GM18873 (cell line): ENCODE measurements around the gene TSPAN14.
"Not testable (repeated sequence)": the region's sequence is repeated elsewhere in the genome, so short reads cannot be mapped to it uniquely, and the experiment has no call there.

ENCODE experiments used
- ATAC-seq: cut with Tn5 transposase; IDR thresholded peaks from one replicate; pipeline ENCODE4 v1.9.1; 2021; ENCODE audit warnings: mild to moderate bottlenecking, moderate library complexity, moderate number of reproducible peaks; ENCODE audit not compliant: unreplicated experiment, low FRiP score

Gene TSPAN14

GRCh38 chr10:80465839-80466590 is 11.9 kb downstream of the TSPAN14 start:
- ATAC-seq, result no peak

GRCh38 chr10:80466724-80467326 is 12.7 kb downstream of the TSPAN14 start:
- ATAC-seq, result no peak

GRCh38 chr10:80468002-80468401 is 13.9 kb downstream of the TSPAN14 start:
- ATAC-seq, result no peak

- no peak for ATAC-seq
Observed at GRCh38 chr10:80468806-80469421, 14.8 kb downstream of the TSPAN14 start.

GRCh38 chr10:80470266-80470665 is 16.2 kb downstream of the TSPAN14 start:
- no peak for ATAC-seq

GRCh38 chr10:80471001-80471400 is 16.9 kb downstream of the TSPAN14 start:
- ATAC-seq, result no peak

- ATAC-seq, result peak; percentile 59
Observed at GRCh38 chr10:80471715-80472233, 17.7 kb downstream of the TSPAN14 start.

GRCh38 chr10:80472234-80473095 is 18.4 kb downstream of the TSPAN14 start:
- peak; percentile 99 for ATAC-seq

GRCh38 chr10:80473096-80473657 is 19.1 kb downstream of the TSPAN14 start:
- ATAC-seq, result no peak

- no peak for ATAC-seq
Observed at GRCh38 chr10:80473692-80474596, 19.8 kb downstream of the TSPAN14 start.

- no peak for ATAC-seq
Observed at GRCh38 chr10:80474597-80474910, 20.4 kb downstream of the TSPAN14 start.

- ATAC-seq, result no peak
Observed at GRCh38 chr10:80474941-80475340, 20.8 kb downstream of the TSPAN14 start.

- not testable (repeated sequence) for ATAC-seq
Observed at GRCh38 chr10:80475641-80476040, 21.5 kb downstream of the TSPAN14 start.

- no peak for ATAC-seq
Observed at GRCh38 chr10:80476685-80477084, 22.6 kb downstream of the TSPAN14 start.

- no peak for ATAC-seq
Observed at GRCh38 chr10:80477813-80478212, 23.7 kb downstream of the TSPAN14 start.

- ATAC-seq, result not testable (repeated sequence)
Observed at GRCh38 chr10:80480373-80480772, 26.3 kb downstream of the TSPAN14 start.

GRCh38 chr10:80480852-80481251 is 26.7 kb downstream of the TSPAN14 start:
- no peak for ATAC-seq

GRCh38 chr10:80484243-80484642 is 30.1 kb downstream of the TSPAN14 start:
- ATAC-seq, result no peak

GRCh38 chr10:80484676-80485075 is 30.6 kb downstream of the TSPAN14 start:
- ATAC-seq, result no peak
